ENCODE results near the gene C5orf15.

Gene C5orf15

DNA sequence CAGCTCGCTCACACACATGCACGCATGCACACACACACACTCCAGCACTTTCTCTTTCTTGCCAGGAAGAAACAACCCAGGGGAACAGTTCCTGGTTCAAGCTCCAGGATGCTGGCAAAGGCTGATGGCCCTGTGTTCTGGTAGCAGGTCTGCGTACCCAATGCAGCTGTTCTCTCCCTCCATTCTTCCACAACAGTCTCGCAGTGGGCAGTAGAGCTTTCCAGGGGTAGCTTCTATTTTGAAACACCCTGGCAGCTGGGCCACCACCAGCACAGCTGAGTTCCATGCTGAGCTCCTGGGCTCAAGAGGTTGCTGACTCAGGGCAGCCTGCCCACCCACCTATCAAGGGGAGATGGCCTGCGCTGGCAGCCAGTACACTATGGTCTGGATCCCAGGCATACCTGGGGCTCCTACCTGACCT, 31.7 kb upstream of the C5orf15 start:
- TF ChIP-seq TEAD4 (IDR thresholded peaks at IDR 0.05) (no peak), RAD21 (IDR thresholded peaks at IDR 0.05; ENCODE audit: low read depth) (no peak)
- TF ChIP-seq, protein P1, sequence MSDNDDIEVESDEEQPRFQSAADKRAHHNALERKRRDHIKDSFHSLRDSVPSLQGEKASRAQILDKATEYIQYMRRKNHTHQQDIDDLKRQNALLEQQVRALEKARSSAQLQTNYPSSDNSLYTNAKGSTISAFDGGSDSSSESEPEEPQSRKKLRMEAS (IDR thresholded peaks at IDR 0.05): no peak

DNA sequence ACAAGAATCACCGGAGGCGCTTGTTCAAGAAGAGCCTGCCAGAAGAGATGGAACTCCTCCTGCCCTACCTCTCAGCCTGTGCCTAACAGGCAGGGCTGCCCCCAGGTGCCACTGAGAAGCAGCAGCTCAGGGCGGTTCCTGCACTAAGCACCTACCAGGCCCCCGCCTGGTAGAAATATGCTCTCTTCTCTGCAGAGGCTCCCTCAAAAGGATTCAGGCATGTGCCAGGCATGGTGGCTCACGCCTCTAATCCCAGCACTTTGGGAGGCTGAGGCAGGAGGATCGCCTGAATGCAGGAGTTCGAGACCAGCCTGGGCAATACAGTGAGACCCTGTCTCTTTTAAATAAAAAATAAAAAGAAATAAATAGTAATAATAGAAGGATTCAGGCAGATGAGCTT, 30.4 kb upstream of the C5orf15 start:
- TF ChIP-seq YY1 (IDR thresholded peaks at IDR 0.05; ENCODE audit: low read depth): no peak
- TF ChIP-seq, protein P1 (IDR thresholded peaks at IDR 0.05): no peak
- no peak for TF ChIP-seq NFIC (IDR thresholded peaks at IDR 0.05)
- TF ChIP-seq, protein P2, sequence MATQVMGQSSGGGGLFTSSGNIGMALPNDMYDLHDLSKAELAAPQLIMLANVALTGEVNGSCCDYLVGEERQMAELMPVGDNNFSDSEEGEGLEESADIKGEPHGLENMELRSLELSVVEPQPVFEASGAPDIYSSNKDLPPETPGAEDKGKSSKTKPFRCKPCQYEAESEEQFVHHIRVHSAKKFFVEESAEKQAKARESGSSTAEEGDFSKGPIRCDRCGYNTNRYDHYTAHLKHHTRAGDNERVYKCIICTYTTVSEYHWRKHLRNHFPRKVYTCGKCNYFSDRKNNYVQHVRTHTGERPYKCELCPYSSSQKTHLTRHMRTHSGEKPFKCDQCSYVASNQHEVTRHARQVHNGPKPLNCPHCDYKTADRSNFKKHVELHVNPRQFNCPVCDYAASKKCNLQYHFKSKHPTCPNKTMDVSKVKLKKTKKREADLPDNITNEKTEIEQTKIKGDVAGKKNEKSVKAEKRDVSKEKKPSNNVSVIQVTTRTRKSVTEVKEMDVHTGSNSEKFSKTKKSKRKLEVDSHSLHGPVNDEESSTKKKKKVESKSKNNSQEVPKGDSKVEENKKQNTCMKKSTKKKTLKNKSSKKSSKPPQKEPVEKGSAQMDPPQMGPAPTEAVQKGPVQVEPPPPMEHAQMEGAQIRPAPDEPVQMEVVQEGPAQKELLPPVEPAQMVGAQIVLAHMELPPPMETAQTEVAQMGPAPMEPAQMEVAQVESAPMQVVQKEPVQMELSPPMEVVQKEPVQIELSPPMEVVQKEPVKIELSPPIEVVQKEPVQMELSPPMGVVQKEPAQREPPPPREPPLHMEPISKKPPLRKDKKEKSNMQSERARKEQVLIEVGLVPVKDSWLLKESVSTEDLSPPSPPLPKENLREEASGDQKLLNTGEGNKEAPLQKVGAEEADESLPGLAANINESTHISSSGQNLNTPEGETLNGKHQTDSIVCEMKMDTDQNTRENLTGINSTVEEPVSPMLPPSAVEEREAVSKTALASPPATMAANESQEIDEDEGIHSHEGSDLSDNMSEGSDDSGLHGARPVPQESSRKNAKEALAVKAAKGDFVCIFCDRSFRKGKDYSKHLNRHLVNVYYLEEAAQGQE (IDR thresholded peaks at IDR 0.05; ENCODE audit: low read depth): no peak
- TF ChIP-seq CREB1 (IDR thresholded peaks at IDR 0.05; ENCODE audit: low read depth): no peak
- TF ChIP-seq, protein P3, sequence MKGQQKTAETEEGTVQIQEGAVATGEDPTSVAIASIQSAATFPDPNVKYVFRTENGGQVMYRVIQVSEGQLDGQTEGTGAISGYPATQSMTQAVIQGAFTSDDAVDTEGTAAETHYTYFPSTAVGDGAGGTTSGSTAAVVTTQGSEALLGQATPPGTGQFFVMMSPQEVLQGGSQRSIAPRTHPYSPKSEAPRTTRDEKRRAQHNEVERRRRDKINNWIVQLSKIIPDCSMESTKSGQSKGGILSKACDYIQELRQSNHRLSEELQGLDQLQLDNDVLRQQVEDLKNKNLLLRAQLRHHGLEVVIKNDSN (IDR thresholded peaks at IDR 0.05): no peak
- no peak for TF ChIP-seq ZBTB7A (IDR thresholded peaks at IDR 0.05; ENCODE audit: low read depth)
- TF ChIP-seq TEAD4 (IDR thresholded peaks at IDR 0.05): no peak
- TF ChIP-seq CEBPB (IDR thresholded peaks at IDR 0.05): no peak
- no peak for TF ChIP-seq RAD21 (IDR thresholded peaks at IDR 0.05; ENCODE audit: low read depth)
- TF ChIP-seq FOXM1 (IDR thresholded peaks at IDR 0.05; ENCODE audit: borderline replicate concordance, low read depth): no peak

DNA sequence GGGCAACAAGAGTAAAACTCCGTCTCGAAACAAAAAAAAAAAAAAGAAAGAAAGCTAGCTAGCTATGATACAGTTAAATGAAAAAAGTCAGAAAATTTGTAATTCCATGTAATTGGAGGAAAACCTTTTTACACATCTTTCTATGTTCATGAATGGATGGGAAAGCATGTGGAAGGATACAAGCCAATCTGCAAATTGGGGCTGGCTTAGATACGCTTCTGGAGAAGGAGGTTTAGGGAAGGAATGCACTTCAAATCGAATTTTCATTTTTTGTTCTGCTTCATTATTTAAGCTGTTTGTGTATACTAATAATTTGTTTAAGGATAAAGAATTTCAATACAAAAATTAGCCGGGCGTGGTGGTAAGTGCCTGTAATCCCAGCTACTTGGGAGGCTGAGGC, 29.6 kb upstream of the C5orf15 start:
- TF ChIP-seq TCF12 (IDR thresholded peaks at IDR 0.05; ENCODE audit: low read depth): no peak
- no peak for TF ChIP-seq TEAD4 (IDR thresholded peaks at IDR 0.05)
- TF ChIP-seq, protein P2 (IDR thresholded peaks at IDR 0.05; ENCODE audit: low read depth): no peak
- TF ChIP-seq EGR1 (IDR thresholded peaks at IDR 0.05): no peak
- no peak for TF ChIP-seq YY1 (IDR thresholded peaks at IDR 0.05; ENCODE audit: low read depth)
- no peak for TF ChIP-seq EP300 (IDR thresholded peaks at IDR 0.05; ENCODE audit: borderline replicate concordance)
- no peak for TF ChIP-seq CEBPB (IDR thresholded peaks at IDR 0.05)
- no peak for TF ChIP-seq CREB1 (IDR thresholded peaks at IDR 0.05; ENCODE audit: low read depth)
- TF ChIP-seq ZBTB7A (IDR thresholded peaks at IDR 0.05; ENCODE audit: low read depth): no peak
- no peak for TF ChIP-seq NFIC (IDR thresholded peaks at IDR 0.05)

DNA sequence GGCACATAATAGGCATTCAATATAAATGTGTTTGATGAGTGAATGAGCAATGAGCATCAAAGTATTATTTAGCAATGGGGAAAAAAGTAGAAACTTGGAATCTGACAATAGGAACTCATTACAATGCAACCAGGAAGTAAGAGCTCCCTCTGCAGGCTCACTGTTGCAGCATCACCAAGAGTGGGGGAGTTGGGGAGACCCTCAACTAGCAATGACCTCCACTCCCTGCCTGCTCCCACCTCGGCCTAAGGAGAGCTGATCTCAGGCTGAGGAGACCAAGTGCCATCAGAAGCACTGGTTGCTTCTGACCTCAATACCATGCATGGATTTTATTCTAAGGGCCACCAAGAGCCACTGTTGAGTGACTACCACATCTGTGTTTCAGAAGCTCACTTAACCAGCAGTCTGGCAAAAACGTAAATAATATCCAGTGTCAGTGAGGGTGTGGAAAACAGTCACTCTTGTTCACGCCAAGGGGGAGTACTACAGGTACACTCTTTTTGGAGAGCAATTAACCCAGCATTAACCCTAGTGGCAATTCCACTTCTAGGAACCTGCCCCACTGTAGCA, 28.3 kb upstream of the C5orf15 start:
- TF ChIP-seq ZBTB7A (IDR thresholded peaks at IDR 0.05; ENCODE audit: low read depth) (peak; percentile 85; the same call in 1 of the 2 replicates), EP300 (IDR thresholded peaks at IDR 0.05; ENCODE audit: borderline replicate concordance) (no peak), RAD21 (IDR thresholded peaks at IDR 0.05; ENCODE audit: low read depth) (peak; percentile 11; the same call in 1 of the 2 replicates)

DNA sequence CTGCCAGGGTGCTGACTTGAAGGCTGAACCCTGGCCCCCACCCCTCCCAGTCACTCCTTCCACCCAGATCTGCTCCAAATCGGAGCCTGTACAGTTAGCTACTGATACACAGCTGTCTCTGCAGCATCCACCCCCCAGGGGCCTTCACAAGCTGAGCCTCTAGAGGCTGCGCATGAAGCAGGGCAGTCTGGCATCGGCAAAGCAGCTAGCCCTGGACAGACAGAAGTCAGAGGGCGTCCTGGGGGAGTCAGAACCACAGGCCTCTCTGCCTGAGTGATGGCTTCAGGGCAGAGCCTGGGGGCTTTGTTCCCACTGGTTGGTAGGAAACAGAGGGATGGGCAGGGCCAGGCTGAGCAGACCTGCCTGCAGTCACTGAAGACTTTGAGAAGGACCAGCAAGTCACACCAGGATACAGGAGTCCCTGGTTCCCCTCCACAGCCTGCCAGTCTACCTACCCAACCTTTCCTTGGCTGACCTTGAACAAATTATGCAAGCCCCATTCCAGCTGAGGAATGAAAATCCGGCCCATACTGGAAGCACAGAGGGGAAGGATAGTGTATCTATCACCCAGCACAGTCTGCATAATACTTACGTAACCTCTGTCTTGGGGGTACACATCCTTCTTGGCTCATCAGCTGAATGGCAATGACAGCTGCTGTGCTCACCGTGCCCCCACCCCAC, 27.6 kb upstream of the C5orf15 start:
- no peak for TF ChIP-seq NFIC (IDR thresholded peaks at IDR 0.05)
- no peak for TF ChIP-seq RAD21 (IDR thresholded peaks at IDR 0.05; ENCODE audit: low read depth)
- TF ChIP-seq ZBTB7A (IDR thresholded peaks at IDR 0.05; ENCODE audit: low read depth): peak; percentile 2; the same call in 1 of the 2 replicates

DNA sequence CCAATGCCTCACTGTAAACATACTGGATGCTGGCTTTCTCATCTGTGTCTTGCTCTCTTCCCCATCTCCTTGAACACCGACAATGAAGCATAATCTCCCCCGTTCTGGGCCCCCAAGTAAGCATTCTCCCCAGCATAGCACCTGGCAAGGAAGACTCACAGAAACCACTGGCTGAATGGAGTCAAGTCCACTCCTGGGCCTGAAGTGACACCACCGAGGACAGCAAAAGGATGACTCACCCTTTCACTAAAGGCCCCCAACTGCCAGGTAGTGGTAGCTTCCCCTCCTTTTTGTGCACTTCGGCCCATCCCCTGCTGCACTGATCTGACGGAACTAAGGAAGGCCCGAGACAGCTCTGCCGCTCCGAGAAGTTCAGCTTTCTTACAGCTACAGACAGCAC, 26.9 kb upstream of the C5orf15 start:
- no peak for TF ChIP-seq TCF12 (IDR thresholded peaks at IDR 0.05; ENCODE audit: low read depth)
- no peak for TF ChIP-seq ZBTB7A (IDR thresholded peaks at IDR 0.05; ENCODE audit: low read depth)
- no peak for TF ChIP-seq NFIC (IDR thresholded peaks at IDR 0.05)
- TF ChIP-seq EGR1 (IDR thresholded peaks at IDR 0.05): no peak
- no peak for TF ChIP-seq EP300 (IDR thresholded peaks at IDR 0.05; ENCODE audit: borderline replicate concordance)
- TF ChIP-seq RAD21 (IDR thresholded peaks at IDR 0.05; ENCODE audit: low read depth): no peak
- no peak for TF ChIP-seq TEAD4 (IDR thresholded peaks at IDR 0.05)

DNA sequence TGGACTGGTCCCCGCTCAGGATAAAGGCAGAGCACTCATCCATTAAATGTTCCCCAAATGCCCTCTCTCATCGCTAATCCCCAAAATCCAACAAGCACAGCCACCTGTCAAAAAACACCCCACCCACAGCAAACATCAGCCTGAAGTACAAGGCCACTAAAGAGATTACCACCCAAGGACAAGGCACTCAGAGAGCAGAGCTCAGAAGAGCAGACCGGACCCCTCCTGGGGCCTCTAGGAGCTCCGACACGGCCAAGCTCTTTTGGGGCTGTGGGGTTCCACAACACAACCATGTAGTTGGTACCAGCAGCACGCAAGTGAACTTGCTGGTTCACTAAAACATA, 26.5 kb upstream of the C5orf15 start:
- TF ChIP-seq YY1 (IDR thresholded peaks at IDR 0.05; ENCODE audit: low read depth): no peak
